Stimulated activated CD8-positive, alpha-beta memory T cell treated with anti-CD3 and anti-CD28 coated beads, Interleukin-4, amount 100 ng/mL, for 24 hours (primary cell): Measurements from ENCODE around the gene NR1H3.

Experiments
- DNase-seq: peaks from one replicate; pipeline ENCODE4 v3.0.0-alpha.2; 2020; ENCODE audit warnings: low read depth

Gene NR1H3

DNA sequence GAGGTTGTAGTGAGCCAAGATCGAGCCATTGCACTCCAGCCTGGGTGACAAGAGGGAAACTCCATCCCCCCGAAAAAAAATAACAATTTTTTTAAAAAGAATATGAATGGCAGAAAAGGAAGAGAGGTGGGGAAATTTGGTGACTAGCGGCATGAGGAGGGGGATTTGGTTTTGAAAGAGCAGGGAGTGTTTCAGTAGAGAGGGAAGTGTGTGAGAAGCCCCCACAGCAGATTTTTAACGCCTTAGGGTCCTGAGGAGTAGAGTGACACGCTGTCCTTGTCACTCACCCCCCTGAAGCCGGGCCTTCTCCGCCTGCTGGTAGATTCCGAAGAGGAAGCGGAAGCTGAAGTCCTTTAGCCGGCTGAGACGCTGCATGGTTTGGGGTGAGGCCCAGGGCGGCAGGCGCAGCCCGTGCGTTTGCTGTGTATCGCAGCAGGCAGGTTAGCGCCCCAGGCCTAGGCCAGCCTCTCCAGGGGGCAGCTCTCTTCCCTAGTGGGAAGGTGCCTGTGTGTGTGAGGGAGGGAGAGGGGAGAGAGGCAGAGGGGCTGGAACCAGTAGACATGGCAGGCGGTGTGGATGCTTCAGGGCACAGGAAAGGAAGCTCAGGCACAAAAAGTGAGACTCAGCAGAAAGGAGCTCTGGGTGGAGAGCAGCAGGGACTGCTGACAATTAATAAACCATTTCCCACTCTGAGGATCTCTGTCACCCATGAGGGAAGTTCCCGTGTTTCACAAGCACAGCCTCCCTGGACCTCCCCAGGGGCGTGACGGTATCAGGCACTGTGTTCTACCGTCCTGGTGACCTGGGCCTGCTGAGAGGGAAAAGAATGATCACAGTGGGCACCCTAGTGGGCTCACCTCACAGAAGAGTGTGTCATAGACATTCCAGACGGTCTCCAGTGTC is 13.1 kb upstream of the NR1H3 start:
- no peak for DNase-seq

DNA sequence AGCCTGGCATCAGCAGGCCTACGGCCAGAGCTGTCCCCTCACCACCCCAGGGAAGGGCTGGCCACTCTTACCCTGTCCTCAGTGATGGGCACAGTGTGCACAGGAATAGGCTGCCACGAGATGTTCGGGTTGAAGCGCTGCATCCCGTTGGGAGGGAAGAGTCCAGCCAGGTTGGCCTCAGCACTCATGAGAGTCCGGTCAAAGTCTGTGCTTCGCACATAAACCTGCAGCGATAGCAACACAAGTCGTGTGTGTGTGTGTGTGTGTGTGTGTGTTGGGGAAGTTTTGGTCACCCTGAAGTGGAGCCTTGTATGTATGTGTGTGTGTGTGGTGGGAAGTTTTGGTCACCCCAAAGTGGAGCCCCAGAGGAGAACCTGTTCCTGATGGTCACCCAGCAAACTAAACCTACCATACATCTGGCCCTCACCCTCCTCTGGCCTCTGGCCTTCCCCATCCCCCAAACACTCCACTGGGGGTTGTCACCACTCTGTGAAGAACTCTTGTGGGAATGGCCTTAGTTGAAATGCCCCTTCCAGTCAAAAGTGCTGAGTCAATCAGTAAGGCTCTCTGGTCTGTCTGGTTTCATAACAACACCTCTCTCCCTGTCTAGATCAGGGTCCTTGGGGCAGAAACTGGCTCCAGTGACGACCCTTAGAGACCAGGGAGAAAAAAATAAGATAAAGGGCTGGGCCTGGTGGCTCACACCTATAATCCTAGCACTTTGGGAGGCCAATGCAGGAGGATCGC is 12.0 kb upstream of the NR1H3 start:
- no peak for DNase-seq

DNA sequence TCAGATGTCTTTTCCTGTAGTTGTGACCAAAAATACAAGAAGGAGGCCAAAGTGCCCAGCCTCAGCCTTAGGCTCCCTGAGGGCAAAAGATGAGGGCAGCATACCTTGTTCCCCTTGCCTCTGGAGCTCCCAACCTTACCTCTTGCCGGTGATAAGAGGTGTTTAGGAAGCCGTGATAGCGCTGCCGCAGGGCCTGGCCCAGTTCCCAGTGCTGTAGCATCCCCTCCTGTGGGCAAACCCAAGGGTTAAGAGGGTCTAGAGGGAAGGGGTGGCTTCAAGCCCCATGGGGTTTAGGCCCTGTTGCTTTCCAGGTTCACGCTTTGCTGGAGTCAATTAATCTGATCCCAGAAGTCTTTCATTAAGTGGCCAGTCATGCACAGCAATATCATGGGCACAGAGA is 10.3 kb upstream of the NR1H3 start:
- no peak for DNase-seq

DNA sequence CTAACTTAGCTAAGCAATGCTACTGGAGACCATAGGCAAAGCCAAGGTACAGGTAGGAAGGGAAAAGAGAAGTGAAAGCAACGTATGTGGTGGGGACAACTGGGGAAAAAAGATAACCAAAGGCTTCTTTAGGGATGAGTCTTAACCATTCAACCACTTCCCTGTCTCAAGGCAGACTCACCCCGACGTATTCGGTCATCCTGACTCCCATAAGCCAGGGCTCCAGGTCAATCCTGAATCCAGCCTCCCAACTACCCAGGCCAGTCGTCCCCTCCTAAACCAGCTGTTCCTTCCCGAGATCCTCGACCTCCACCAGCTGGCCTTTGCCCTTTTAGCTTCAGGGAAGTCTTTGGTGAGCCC is 9.5 kb upstream of the NR1H3 start:
- no peak for DNase-seq

DNA sequence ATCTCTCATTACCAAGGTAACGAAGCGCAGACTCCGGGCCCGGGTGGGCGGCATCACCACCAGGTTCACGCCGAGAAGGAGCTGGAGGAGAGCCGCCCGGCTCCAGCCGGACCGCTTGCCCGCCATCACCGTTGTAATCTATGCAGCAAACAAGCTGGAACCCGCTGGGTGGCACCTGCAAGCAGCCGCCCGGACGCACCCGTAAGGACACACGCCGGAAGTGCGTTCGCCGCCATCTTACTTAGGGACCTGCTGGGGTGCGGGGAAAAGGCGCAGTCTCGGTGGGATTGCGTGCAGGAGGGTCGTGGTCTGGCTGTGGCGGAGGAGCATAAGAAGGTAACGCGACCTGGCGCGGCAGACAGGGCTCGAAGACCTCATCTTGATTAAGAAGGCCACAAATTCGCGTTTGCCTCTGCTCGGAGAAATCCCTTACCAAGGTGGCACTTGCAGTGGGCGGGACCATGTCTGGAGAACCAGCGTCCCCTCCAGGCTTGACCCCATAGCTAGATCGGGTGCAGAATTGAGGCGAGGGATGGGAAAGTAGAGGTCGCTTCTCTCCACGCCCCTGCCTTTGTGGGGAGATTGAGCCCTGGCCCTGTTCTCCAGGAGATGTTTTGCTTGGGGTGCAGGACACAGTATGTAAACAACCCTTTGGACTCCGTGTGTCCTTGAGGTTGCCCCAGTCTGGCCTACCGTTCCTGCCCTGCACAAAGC is 9.0 kb upstream of the NR1H3 start, which contains the start of gene ACP2:
Gene ACP2, minus strand, starts transcription at position 151 of the 714 bp plus-strand sequence. Its CDS starts 25 bp downstream, at position 126.
- peak; percentile 74 for DNase-seq

DNA sequence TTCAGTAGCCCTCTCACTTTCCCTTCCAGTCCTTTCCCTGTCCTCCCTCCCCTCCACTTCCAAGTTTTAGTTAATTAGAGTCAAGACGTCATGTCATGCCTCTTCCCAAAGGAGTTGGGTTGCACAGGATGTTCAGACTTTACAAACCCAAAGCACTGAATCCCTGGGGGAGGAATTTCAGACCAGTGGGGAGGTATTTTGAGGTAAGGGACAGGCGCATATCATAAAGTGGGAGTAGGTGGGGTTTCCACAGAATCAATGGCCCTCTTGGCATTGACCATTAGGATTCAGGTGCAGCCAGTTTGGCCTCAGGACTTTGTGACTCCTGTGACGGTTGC is 8.4 kb upstream of the NR1H3 start:
- DNase-seq: no peak

DNA sequence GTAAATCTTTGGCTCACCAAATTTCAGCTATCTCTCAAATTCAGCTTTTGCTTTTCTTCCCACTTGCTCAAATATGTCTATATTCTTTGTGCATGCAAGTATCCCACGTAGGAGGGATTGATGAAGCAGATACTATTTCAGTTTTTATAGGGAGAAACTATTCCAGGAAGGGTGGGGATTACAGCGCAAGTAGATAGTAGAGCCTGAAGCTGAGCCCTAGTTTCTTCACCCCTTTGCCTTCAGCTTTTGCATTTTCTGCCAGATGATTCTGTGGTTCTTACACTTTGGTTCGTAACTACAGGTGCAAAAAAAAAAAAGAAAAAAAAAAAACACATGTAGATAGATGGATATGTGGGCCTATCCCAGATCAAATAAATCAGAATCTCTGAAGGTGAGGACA is 6.0 kb upstream of the NR1H3 start:
- no peak for DNase-seq

DNA sequence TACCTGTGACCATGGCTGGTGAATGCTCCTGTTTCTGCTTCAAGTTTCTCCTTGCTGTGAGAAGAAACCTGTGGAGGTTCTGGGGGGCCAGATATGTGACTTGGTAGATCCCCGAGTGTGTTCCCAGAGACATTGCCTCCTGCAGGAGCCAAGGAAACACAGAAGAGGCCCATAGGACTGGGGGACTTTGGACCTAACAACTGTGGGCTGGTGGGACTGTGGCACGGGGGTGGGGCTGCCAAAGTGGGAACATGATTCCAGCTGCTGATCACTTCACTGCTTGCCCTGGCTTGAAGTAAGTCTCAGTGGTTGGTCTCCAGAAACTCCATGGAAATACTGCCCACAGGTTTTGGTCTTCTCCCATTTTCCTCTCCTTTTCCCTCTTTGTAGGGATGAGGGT is 4.1 kb upstream of the NR1H3 start:
- DNase-seq: no peak

DNA sequence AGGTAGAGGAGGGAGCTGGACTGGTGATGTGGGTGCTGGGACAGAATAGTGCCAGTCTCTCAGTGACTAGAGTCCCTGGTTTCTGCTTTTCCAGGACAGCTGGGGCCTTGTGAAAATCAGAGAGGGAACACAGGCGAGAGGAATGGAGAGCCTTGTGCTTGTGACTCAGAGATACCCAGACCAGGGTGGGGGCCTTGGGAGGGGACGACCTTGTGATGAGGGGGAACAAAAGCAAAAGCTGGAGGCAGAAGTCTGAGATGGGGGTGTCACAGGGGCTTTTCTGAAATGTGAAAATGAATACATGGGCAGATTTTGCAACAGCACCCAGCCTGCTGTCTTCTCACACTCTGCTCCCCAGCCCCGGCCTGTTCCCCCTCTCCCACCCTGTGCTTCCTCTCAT is 3.4 kb upstream of the NR1H3 start:
- no peak for DNase-seq

DNA sequence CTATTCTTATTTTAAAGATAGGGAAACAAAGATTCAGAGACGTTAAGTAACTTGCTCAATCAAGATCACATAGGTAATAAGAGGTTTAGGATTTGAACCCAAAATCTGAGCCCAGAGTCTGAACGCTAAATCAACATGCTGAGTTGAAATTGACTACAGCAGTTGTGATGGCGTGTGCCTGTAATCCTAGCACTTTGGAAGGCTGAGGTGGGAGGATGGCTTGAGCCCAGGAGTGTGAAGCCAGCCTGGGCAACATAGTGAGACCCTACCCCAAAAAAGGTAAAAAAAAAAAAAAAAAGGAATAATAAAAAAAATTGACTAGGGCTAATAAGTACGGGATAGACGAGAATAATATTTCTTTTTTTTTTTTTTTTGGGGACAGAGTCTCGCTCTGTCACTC is 1.4 kb upstream of the NR1H3 start:
- no peak for DNase-seq

DNA sequence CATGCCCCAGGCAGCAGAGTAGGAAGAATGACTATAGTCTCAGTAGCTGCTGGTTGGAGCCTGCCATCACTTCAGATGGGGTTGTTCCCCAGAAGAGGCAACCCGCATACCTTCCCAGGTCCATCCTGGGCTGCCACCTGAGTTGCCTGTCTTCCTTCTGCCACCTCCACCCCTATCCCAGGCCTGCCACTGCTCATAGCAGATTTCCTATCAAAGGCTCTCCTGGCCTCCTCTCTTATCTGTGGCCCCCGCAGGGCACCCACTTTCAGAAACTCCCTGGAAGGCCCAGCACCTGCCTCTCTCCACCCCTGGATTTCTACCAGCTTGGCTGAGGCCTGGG is 649 bp upstream of the NR1H3 start:
- no peak for DNase-seq

DNA sequence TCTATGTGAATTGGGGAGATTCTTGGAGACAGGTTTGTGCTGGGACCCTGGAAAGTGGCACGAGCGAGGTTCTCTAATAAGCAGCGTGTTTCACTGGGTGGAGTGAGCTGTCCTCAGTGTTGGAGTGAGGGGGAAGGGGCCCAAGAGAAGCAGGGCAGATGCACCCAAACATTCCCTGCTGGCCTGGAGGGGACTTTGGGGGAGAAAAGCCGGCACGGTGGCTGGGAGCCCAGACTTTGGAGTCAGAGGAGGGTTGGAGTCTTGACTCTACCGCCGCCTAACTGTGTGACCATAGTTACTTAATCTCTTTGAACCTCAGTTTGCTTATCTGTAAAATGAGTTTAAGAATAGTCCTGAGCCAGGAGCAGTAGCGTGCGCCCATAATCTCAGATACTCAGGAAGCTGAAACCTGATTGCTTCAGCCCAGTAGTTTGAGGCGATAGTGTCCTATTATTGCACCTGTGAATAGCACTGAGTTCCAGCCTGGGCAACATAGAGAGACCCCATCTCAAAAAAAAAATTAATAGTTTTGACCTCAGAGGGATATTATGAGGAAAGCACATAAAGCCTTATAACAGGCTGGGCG is 614 bp downstream of the NR1H3 start:
- no peak for DNase-seq

DNA sequence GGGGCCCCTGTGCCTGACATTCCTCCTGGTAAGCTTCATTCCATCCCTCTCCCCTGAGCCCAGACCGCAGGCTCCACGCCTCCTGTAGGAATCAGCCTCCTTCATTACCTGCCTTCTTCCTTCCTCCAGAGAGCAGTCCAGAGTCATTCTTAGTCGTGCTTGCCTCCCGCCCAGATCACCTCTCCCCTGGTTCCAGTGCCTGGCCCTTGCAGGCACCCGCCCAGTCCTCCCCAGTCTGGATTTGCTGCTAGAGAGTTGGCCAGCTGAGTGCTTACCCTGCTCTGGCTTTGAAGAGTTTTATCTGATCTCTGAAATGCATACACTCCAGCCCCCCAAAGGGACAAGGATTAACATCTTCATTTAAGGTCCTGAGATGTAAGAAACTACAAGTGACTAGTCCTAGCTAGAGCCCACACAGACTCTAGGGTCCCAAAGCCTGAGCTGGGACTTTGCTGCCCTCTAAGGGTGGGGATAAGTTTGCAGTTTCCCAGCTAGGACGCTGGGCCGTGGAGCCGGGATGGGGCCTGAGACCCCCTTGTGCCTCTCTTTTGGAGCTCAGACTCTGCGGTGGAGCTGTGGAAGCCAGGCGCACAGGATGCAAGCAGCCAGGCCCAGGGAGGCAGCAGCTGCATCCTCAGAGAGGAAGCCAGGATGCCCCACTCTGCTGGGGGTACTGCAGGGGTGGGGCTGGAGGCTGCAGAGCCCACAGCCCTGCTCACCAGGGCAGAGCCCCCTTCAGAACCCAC is 1.6 kb downstream of the NR1H3 start:
- DNase-seq: peak; percentile 24

DNA sequence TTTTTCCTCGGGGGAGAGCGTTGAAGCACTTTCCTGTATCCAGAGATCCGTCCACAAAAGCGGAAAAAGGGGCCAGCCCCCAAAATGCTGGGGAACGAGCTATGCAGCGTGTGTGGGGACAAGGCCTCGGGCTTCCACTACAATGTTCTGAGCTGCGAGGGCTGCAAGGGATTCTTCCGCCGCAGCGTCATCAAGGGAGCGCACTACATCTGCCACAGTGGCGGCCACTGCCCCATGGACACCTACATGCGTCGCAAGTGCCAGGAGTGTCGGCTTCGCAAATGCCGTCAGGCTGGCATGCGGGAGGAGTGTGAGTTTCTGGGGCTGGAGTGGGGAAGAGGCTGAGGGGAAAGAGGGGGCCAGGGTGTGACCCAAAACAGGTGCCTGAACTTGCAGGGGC is 2.6 kb downstream of the NR1H3 start:
- no peak for DNase-seq

DNA sequence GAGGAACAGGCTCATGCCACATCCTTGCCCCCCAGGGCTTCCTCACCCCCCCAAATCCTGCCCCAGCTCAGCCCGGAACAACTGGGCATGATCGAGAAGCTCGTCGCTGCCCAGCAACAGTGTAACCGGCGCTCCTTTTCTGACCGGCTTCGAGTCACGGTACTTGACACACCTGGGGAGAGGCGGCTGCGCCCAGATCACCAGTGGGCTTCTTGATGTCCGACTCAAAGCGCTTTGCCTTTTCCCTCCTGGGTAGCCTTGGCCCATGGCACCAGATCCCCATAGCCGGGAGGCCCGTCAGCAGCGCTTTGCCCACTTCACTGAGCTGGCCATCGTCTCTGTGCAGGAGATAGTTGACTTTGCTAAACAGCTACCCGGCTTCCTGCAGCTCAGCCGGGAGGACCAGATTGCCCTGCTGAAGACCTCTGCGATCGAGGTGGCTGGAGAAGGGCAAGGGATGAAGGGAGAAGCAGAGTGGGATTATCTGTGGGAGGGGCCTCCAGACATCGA is 3.5 kb downstream of the NR1H3 start:
- no peak for DNase-seq

DNA sequence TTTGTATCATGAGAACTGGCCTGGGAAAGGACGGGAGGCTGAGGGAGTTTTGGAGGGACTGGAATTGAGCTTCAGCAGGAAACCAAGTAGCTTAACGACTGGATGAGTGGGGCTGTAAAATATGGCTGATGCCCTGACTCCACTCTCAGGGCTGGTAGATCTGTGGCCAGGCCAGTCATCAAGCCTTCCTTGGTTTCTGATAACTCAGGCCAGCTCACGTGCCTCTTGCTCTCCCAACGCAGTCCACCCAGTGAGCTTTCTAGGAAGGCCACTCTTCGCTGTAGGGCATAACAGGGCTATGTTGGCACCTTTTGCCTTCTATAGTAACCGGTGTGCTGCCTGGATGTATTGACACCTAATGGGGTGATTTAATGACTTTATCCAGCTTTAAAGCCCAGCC is 6.3 kb downstream of the NR1H3 start:
- no peak for DNase-seq

DNA sequence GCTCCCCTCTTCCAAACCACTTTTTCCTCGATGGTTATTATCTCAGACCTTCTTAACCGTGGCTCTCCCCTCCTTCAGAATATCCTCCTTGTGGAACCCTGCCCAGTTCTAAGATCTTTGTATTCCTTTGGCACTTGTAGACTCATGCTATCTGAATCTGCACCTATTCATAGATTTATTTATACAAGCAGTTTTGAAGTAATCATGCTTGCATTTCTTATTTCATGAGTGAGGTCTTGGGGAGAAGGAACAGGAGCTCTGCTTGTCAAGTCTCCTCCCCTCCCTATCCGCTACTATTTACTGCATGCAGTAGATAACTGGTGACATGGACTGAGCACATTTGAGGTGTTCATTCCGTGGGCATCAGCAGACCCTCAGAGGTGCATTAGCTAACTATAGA is 6.7 kb downstream of the NR1H3 start:
- DNase-seq: no peak

DNA sequence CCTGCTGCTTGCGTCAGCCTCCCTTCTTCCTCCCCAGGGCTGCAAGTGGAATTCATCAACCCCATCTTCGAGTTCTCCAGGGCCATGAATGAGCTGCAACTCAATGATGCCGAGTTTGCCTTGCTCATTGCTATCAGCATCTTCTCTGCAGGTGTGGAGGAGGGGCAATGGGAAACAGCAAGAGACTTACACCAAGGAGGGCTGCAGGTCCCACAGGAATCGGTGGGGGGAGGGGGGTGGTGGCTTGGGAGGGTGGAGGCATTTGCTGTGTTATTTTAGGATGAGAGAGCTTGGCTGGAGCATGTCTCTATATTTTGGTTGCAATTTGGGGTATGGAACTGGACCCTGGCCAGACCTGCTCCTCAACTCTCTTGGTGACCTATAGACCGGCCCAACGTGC is 10.1 kb downstream of the NR1H3 start:
- DNase-seq: no peak

DNA sequence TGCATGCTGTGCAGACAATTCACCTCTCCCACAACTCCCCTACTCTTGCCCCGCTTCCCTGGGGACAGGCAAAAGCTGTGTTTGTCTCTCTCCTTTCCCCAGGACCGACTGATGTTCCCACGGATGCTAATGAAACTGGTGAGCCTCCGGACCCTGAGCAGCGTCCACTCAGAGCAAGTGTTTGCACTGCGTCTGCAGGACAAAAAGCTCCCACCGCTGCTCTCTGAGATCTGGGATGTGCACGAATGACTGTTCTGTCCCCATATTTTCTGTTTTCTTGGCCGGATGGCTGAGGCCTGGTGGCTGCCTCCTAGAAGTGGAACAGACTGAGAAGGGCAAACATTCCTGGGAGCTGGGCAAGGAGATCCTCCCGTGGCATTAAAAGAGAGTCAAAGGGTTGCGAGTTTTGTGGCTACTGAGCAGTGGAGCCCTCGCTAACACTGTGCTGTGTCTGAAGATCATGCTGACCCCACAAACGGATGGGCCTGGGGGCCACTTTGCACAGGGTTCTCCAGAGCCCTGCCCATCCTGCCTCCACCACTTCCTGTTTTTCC is 10.7 kb downstream of the NR1H3 start:
- no peak for DNase-seq

DNA sequence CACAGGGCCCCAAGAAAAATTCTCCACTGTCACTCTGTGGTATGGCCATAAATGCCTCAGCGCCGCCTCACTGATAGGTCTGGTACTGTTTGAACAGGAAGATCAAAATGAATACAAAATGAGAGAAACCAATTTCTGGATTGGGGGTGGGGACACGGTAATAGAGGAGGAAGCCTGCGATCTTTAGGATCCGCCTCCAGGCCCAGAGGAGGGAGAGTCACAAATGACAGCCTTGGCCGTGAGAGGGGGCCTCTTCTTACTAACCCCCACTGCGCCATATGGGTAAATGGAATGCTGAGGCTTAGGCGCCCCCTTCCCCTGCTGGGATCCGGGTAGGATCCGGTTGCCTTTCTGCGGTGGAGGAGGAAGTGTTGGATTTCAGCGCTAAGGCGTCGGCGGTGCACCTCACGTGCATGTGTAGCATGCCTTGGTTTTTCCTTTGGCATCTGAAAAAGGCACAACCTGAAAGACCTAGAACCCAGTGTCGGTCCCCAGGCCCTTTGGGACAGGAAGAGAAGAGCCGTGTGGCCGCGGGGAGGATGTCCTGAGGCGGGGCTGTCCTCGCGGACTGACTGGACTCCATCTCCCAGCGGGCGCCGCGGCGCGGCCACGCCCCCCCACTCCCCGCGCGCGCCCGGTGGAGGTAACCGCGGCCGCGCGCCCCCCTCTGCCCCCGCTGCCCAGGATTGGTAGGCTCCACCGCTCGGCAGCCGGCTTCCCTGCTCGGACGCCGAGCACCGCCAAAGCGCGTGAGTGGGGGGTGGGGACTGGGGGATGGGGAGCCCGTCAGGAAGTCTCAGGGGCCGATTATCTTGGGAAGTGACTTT is 11.4 kb downstream of the NR1H3 start:
- peak; percentile 76 for DNase-seq
